ENCODE measurements around the gene LTF.

DNA sequence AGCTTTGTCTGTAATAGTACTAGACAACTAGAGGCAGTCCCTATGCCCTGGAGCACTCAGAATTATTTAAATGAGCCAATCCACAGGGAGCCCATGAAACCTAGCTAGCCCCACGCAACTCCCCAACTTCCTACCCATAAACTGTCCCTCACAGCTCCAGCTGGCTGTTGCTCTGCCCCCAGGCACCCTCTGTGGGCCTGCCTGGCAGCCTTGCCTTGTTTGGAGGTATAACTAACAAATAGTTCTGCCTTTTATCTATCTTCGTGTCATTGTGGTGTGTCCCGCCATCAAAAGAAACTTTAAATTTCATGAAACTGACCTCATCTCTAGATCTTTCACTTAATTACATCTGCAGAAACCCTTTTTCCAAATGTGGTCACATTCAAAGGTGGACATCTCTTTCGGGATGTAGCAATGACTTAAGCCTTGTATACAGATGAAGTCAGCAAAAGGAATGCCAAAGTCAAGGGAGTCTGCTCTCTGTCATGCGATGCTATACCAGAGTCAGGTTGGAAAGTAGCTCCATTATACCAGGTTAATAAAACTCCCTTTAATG, 31.3 kb upstream of the LTF start:
- TF ChIP-seq DPF2 (IDR thresholded peaks at IDR 0.05), result no peak; the same call in 1 of the 2 replicates
- TF ChIP-seq PTBP1 (IDR thresholded peaks at IDR 0.05; ENCODE audit: low read depth, low read length), result no peak
- TF ChIP-seq, protein P1, sequence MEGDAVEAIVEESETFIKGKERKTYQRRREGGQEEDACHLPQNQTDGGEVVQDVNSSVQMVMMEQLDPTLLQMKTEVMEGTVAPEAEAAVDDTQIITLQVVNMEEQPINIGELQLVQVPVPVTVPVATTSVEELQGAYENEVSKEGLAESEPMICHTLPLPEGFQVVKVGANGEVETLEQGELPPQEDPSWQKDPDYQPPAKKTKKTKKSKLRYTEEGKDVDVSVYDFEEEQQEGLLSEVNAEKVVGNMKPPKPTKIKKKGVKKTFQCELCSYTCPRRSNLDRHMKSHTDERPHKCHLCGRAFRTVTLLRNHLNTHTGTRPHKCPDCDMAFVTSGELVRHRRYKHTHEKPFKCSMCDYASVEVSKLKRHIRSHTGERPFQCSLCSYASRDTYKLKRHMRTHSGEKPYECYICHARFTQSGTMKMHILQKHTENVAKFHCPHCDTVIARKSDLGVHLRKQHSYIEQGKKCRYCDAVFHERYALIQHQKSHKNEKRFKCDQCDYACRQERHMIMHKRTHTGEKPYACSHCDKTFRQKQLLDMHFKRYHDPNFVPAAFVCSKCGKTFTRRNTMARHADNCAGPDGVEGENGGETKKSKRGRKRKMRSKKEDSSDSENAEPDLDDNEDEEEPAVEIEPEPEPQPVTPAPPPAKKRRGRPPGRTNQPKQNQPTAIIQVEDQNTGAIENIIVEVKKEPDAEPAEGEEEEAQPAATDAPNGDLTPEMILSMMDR (IDR thresholded peaks at IDR 0.05 in 2 of 3, conservative IDR thresholded peaks at IDR 0.05 in 1 of 3; ENCODE audit: insufficient read depth in 2 of 3, low read depth in 1 of 3, low read length in 3 of 3), result no peak
- TF ChIP-seq SMAD3 (CRISPR knock-in tag; conservative IDR thresholded peaks at IDR 0.05), result no peak

Measured in K562 (cell line).